ENCODE measurements around the gene ITPK1.
A peak's percentile ranks its signal among the peaks of the same experiment; 100 is the strongest.

Gene ITPK1

DNA sequence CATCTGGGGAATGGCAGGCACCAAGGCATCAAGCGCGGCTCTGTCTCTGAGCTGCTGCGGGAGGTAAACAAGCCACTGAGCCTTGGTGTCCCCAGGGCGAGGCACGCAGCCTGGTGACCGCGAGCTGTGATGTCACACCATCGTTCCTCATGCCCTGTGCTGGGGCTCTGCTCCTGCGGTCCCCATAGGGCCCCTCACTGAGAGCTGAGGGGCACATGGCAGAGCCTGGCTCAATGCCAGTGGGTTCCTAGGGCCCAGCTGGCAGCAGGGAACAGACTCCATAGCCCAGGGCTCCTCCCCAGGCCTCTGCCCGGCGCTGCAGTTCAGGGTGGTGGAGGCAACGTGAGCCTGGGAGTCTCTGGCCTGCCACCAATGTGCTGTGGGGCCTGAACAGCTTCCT is 170.2 kb downstream of the ITPK1 start:
- TF ChIP-seq RAD21 (IDR thresholded peaks at IDR 0.05; ENCODE audit: low read depth) (no peak), TAF1 (IDR thresholded peaks at IDR 0.05; ENCODE audit: low read depth) (no peak), FOXM1 (IDR thresholded peaks at IDR 0.05; ENCODE audit: borderline replicate concordance, low read depth) (no peak), EGR1 (IDR thresholded peaks at IDR 0.05) (no peak)

DNA sequence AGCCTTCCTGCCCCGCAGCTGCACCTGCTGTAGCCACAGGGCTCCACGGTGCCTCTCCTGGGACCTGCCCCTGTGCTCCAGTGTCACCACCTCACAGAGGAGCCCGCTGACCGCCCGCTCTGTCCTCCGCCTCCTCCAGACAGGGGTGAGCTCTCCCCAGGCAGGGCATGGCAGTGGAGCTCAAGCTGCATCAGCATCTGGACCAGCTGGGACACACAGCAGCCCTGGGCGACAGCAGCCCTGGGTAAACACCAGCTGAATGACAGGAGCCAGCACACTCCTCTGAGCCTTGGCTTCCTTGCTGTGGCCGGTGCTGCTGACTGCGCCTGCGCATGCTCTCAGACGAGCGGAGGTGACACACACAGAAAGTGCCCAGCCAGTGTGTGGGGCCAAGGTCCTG is 170.7 kb downstream of the ITPK1 start:
- TF ChIP-seq TAF1 (IDR thresholded peaks at IDR 0.05; ENCODE audit: low read depth) (no peak), NFIC (IDR thresholded peaks at IDR 0.05) (no peak)

DNA sequence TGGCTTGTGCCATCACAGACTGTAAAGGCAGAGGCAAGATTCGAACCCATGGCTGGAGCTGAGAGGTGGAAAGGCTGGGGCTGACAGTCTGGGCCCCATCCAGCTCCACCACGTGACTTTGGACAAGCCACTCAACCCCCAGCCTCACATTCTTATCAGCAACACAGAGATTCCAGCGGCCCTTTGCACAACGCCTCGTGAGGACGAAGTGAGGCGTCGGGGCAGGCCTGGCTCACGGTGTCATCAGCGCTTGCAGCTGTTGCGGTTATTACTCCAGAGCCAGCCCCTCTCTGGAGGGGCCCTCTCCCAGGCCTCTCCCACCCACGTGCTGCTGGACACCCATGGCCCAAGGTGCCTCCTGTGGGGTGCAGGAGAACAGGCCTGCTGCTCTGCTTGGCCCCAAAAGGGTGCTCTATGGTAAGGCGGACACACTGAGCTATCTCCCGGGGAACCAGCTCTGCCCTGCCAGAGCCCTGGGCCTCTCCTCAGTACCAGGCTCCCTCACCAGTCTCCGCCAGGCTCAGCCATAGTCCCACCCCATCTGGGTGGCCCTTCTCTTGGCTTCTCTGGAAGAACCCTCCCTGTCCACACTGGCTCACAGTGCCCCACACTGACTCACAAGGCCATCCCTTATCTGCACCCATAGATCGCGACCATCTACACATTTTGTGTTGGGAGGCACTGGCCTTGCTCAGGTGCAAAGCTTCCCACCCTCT is 171.7 kb downstream of the ITPK1 start:
- TF ChIP-seq ZBTB7A (IDR thresholded peaks at IDR 0.05; ENCODE audit: low read depth) (no peak), TAF1 (IDR thresholded peaks at IDR 0.05; ENCODE audit: low read depth) (no peak), EP300 (IDR thresholded peaks at IDR 0.05; ENCODE audit: borderline replicate concordance) (no peak), EGR1 (IDR thresholded peaks at IDR 0.05) (no peak), TCF12 (IDR thresholded peaks at IDR 0.05; ENCODE audit: low read depth) (no peak), NFIC (IDR thresholded peaks at IDR 0.05) (no peak), CREB1 (IDR thresholded peaks at IDR 0.05; ENCODE audit: low read depth) (no peak), TEAD4 (IDR thresholded peaks at IDR 0.05) (no peak), YY1 (IDR thresholded peaks at IDR 0.05; ENCODE audit: low read depth) (no peak)
- TF ChIP-seq, protein P1, sequence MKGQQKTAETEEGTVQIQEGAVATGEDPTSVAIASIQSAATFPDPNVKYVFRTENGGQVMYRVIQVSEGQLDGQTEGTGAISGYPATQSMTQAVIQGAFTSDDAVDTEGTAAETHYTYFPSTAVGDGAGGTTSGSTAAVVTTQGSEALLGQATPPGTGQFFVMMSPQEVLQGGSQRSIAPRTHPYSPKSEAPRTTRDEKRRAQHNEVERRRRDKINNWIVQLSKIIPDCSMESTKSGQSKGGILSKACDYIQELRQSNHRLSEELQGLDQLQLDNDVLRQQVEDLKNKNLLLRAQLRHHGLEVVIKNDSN (IDR thresholded peaks at IDR 0.05) = no peak

DNA sequence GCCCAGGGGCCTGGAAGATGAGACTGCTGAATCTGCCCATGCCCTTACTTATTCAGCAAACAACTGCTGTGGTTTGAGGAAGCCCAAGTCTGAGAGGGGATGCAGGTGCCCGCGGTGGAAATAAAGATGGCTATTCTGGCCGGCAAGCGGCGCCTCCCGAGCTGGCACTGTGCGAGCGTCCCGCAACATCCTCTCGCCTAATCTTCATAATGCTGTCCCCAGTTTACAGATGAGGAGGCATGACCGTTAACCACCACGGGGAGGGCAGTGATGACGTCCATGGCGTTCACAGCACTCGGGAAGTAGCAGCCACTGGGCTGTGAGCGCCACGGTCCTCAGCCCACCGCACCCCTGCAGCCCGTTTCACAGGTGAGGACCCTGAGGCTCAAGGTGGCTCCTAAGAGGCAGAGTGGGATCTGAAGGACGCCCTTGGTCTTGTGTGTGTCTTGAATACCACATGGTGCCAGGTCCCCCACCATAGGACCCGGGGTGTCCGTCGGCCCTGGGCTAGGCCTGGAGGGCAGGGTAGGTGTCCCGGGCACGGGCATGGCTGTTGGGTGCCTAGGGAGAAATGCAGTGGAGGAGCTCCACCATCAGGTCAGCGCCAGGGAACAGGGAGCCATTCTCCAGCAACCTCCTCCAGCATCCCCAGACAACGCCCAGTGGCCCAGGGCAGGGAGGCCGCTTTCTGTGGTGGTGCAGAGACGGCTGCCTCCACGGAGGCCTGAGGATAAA is 172.6 kb downstream of the ITPK1 start:
- TF ChIP-seq NFIC (IDR thresholded peaks at IDR 0.05) (no peak), CREB1 (IDR thresholded peaks at IDR 0.05; ENCODE audit: low read depth) (no peak), RAD21 (IDR thresholded peaks at IDR 0.05; ENCODE audit: low read depth) (peak; percentile 3; the same call in 1 of the 2 replicates), TCF12 (IDR thresholded peaks at IDR 0.05; ENCODE audit: low read depth) (no peak), EGR1 (IDR thresholded peaks at IDR 0.05) (no peak)
- TF ChIP-seq, protein P2, sequence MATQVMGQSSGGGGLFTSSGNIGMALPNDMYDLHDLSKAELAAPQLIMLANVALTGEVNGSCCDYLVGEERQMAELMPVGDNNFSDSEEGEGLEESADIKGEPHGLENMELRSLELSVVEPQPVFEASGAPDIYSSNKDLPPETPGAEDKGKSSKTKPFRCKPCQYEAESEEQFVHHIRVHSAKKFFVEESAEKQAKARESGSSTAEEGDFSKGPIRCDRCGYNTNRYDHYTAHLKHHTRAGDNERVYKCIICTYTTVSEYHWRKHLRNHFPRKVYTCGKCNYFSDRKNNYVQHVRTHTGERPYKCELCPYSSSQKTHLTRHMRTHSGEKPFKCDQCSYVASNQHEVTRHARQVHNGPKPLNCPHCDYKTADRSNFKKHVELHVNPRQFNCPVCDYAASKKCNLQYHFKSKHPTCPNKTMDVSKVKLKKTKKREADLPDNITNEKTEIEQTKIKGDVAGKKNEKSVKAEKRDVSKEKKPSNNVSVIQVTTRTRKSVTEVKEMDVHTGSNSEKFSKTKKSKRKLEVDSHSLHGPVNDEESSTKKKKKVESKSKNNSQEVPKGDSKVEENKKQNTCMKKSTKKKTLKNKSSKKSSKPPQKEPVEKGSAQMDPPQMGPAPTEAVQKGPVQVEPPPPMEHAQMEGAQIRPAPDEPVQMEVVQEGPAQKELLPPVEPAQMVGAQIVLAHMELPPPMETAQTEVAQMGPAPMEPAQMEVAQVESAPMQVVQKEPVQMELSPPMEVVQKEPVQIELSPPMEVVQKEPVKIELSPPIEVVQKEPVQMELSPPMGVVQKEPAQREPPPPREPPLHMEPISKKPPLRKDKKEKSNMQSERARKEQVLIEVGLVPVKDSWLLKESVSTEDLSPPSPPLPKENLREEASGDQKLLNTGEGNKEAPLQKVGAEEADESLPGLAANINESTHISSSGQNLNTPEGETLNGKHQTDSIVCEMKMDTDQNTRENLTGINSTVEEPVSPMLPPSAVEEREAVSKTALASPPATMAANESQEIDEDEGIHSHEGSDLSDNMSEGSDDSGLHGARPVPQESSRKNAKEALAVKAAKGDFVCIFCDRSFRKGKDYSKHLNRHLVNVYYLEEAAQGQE (IDR thresholded peaks at IDR 0.05; ENCODE audit: low read depth) = no peak

DNA sequence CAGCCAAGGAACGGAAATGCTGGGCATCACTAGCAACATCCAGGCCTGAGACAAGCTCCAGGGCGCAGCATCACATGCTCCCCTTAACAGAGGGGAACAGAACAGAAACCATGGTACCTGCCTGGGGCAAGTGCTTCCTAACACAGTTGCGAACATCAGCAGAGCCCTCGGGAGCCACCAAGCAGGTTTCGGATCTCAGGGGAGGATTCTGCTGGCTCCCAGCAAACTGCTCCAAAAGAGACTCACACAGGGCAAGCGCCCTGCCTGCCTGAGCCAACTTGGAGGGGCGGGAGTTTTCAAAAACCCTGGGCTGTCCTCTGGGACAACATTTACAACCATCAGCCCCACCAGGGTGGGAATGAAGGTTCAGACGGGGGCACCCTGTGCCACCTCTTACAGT is 173.1 kb downstream of the ITPK1 start:
- TF ChIP-seq TCF12 (IDR thresholded peaks at IDR 0.05; ENCODE audit: low read depth) (no peak), EP300 (IDR thresholded peaks at IDR 0.05; ENCODE audit: borderline replicate concordance) (no peak), NFIC (IDR thresholded peaks at IDR 0.05) (no peak), TEAD4 (IDR thresholded peaks at IDR 0.05) (no peak), RAD21 (IDR thresholded peaks at IDR 0.05; ENCODE audit: low read depth) (no peak), ZBTB7A (IDR thresholded peaks at IDR 0.05; ENCODE audit: low read depth) (no peak), TAF1 (IDR thresholded peaks at IDR 0.05; ENCODE audit: low read depth) (no peak), FOXM1 (IDR thresholded peaks at IDR 0.05; ENCODE audit: borderline replicate concordance, low read depth) (no peak), CREB1 (IDR thresholded peaks at IDR 0.05; ENCODE audit: low read depth) (no peak), EGR1 (IDR thresholded peaks at IDR 0.05) (no peak), YY1 (IDR thresholded peaks at IDR 0.05; ENCODE audit: low read depth) (no peak), CEBPB (IDR thresholded peaks at IDR 0.05) (no peak)
- TF ChIP-seq, protein P3, sequence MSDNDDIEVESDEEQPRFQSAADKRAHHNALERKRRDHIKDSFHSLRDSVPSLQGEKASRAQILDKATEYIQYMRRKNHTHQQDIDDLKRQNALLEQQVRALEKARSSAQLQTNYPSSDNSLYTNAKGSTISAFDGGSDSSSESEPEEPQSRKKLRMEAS (IDR thresholded peaks at IDR 0.05) = no peak
- TF ChIP-seq, protein P2 (IDR thresholded peaks at IDR 0.05; ENCODE audit: low read depth) = no peak
- TF ChIP-seq, protein P1 (IDR thresholded peaks at IDR 0.05) = no peak

DNA sequence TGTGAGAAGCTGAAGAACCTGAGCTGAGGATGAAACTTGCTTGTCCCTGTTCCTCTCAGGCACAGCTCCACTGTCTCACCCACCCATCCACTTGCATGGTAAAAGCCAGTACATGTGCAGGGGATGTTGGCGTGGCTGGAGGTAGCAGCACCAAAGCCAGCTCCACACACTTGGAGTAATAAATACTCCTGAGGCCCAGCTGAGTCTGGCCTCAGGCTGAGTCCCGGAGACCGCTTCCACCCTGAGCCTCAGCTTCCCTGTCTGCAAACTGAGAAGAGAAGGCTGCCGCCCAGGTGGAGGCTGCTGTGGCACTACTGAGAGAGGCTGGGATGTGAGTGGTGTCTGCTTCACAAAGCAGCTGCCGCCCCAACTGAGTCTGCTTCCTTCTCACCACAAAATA is 173.6 kb downstream of the ITPK1 start:
- TF ChIP-seq, protein P2 (IDR thresholded peaks at IDR 0.05; ENCODE audit: low read depth) = no peak
- TF ChIP-seq CEBPB (IDR thresholded peaks at IDR 0.05) = no peak
- no peak for TF ChIP-seq TCF12 (IDR thresholded peaks at IDR 0.05; ENCODE audit: low read depth)
- TF ChIP-seq YY1 (IDR thresholded peaks at IDR 0.05; ENCODE audit: low read depth) = no peak
- no peak for TF ChIP-seq NFIC (IDR thresholded peaks at IDR 0.05)
- TF ChIP-seq, protein P3 (IDR thresholded peaks at IDR 0.05) = no peak
- TF ChIP-seq EP300 (IDR thresholded peaks at IDR 0.05; ENCODE audit: borderline replicate concordance) = no peak
- TF ChIP-seq RAD21 (IDR thresholded peaks at IDR 0.05; ENCODE audit: low read depth) = no peak
- no peak for TF ChIP-seq TAF1 (IDR thresholded peaks at IDR 0.05; ENCODE audit: low read depth)
- TF ChIP-seq, protein P1 (IDR thresholded peaks at IDR 0.05) = no peak
- no peak for TF ChIP-seq EGR1 (IDR thresholded peaks at IDR 0.05)
- TF ChIP-seq FOXM1 (IDR thresholded peaks at IDR 0.05; ENCODE audit: borderline replicate concordance, low read depth) = no peak
- TF ChIP-seq ZBTB7A (IDR thresholded peaks at IDR 0.05; ENCODE audit: low read depth) = no peak
- TF ChIP-seq CREB1 (IDR thresholded peaks at IDR 0.05; ENCODE audit: low read depth) = no peak

All from Ishikawa (cell line).